ENCODE data around the gene IGFBPL1. TPM values are rescaled to one million over a fixed set of nuclear protein-coding genes. Genes with fewer than 3 reads are reported as not detected.

Gene IGFBPL1
- total RNA-seq, 1 donor from 2014 or later, result 1.0 TPM

DNA sequence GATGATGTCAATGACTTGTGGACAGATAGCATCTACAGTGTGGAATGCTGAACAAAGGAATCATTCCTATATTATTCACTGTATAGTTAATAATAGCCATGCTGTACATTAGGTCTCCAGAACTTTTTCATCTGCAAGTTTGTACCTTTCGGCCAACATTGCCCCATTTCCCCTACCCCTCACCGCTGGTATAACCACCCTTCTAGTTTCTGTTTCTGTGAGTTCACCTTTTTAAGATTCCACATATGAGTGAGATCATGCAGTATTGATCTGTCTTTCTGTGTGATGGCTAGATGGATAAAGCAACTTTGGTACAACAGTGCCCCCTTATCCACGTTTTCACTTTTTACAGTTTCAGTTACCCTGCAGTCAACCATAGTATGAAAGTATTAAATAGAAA lies 50.6 kb downstream of the IGFBPL1 start:
- H3K27me3 ChIP-seq (ENCODE audit: control insufficient read depth in 3 of 3, insufficient read depth in 3 of 3, low read length in 3 of 3), result peaks cover 0 to 4% (median 0%) of the 10 kb centered on the region in 3 donors
- H3K9me3 ChIP-seq (ENCODE audit: control insufficient read depth in 3 of 3, low read length in 3 of 3), result no peaks in the 10 kb centered on the region
- H3K27ac ChIP-seq (ENCODE audit: low read depth, low read length), result no peak overlapping the region
- H3K4me3 ChIP-seq (ENCODE audit: low read length in 3 of 3), result no peak overlapping the region
- H3K9ac ChIP-seq (ENCODE audit: low read depth in 1 of 3, low read length in 3 of 3), result no peak overlapping the region
- H3K4me1 ChIP-seq (ENCODE audit: control insufficient read depth in 3 of 3, insufficient read depth in 3 of 3, low read length in 3 of 3), result peaks cover 0 to 4% (median 4%) of the 10 kb centered on the region in 3 donors
- no peaks in the 10 kb centered on the region for H3K36me3 ChIP-seq (ENCODE audit: control insufficient read depth in 3 of 3, insufficient read depth in 3 of 3, low read length in 3 of 3)

DNA sequence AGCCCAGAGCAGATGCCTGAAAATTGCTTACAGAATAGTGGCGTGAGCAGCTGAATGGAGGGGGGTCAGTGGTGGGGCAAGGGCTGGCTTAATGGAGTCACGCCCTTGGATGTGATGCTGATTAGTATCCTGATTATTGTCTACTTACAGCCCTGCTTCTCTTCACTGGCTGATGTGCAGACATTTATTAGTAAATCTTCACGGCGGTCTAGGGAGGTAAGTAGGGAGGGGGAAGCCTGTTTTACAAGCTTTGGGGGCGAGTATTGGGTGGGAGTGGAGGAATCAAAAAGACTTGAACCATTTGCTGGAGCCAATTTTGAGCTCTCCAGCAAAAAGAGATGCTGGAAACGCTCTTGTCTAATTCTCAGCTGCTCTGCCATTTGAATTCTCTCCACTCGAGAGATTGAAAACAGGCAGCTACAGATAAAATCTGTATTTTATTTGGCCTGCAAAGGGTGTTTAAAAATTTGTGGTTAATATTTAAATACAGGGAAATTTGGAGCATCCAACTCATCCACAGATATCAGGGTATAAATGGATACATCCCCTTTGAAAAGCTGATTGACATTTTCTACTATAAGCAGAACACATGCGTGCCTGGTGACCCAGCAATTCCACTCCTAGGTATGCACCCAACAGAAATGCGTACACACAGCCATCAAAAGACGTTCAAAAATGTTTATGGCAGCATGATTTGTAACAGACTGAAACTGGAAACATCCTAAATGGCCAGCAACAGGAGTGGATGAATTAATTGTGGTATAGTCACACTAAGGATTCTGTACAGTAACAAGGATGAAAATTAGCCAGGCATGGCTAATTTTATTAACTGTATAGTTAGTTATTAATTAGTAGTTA lies 51.3 kb downstream of the IGFBPL1 start:
- H3K27ac ChIP-seq (ENCODE audit: low read depth, low read length), result no peak overlapping the region

GRCh38 chr9:38371495-38371894 lies 52.8 kb downstream of the IGFBPL1 start:
- H3K27me3 ChIP-seq (ENCODE audit: control insufficient read depth in 3 of 3, insufficient read depth in 3 of 3, low read length in 3 of 3), result peaks cover 0 to 4% (median 0%) of the 10 kb centered on the region in 3 donors
- no peak overlapping the region for H3K4me3 ChIP-seq (ENCODE audit: low read length in 3 of 3)
- no peak overlapping the region for H3K27ac ChIP-seq (ENCODE audit: low read depth, low read length)
- no peaks in the 10 kb centered on the region for H3K36me3 ChIP-seq (ENCODE audit: control insufficient read depth in 3 of 3, insufficient read depth in 3 of 3, low read length in 3 of 3)
- no peaks in the 10 kb centered on the region for H3K9me3 ChIP-seq (ENCODE audit: control insufficient read depth in 3 of 3, low read length in 3 of 3)
- H3K4me1 ChIP-seq (ENCODE audit: control insufficient read depth in 3 of 3, insufficient read depth in 3 of 3, low read length in 3 of 3), result peaks cover 0 to 4% (median 0%) of the 10 kb centered on the region in 3 donors
- H3K9ac ChIP-seq (ENCODE audit: low read depth in 1 of 3, low read length in 3 of 3), result no peak overlapping the region

More for the DNA sequence above, 51.3 kb downstream of the IGFBPL1 start:
- H3K9me3 ChIP-seq (ENCODE audit: control insufficient read depth in 3 of 3, low read length in 3 of 3), result no peaks in the 10 kb centered on the region
- peaks cover 0 to 4% (median 0%) of the 10 kb centered on the region in 3 donors for H3K27me3 ChIP-seq (ENCODE audit: control insufficient read depth in 3 of 3, insufficient read depth in 3 of 3, low read length in 3 of 3)
- peaks cover 0 to 4% (median 4%) of the 10 kb centered on the region in 3 donors for H3K4me1 ChIP-seq (ENCODE audit: control insufficient read depth in 3 of 3, insufficient read depth in 3 of 3, low read length in 3 of 3)
- no peak overlapping the region for H3K4me3 ChIP-seq (ENCODE audit: low read length in 3 of 3)
- H3K9ac ChIP-seq (ENCODE audit: low read depth in 1 of 3, low read length in 3 of 3), result no peak overlapping the region
- no peaks in the 10 kb centered on the region for H3K36me3 ChIP-seq (ENCODE audit: control insufficient read depth in 3 of 3, insufficient read depth in 3 of 3, low read length in 3 of 3)

DNA sequence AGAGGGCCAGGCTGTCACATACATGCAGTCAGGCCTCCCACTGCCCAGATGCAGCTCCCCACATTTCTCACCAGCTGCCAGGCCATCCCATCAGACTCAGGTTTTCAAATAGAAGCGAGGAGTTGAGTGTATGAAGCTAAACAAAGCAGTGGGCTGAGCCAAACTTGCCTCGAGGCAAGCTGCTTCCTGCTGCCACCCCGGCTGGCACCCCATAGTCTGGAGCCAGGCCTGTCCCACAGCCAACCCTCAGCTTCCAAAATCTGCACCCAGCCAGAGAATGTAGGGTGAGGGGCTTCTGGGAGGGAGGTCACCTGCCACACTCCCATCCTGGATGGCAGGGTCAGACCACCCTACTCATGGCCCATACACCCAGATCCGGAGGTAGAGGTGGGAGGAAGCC lies 54.1 kb downstream of the IGFBPL1 start:
- no peak overlapping the region for H3K27ac ChIP-seq (ENCODE audit: low read depth, low read length)
- H3K4me3 ChIP-seq (ENCODE audit: low read length in 3 of 3), result no peak overlapping the region
- H3K4me1 ChIP-seq (ENCODE audit: control insufficient read depth in 3 of 3, insufficient read depth in 3 of 3, low read length in 3 of 3), result peaks cover 0 to 4% (median 0%) of the 10 kb centered on the region in 3 donors
- H3K27me3 ChIP-seq (ENCODE audit: control insufficient read depth in 3 of 3, insufficient read depth in 3 of 3, low read length in 3 of 3), result peaks cover 0 to 4% (median 0%) of the 10 kb centered on the region in 3 donors
- H3K36me3 ChIP-seq (ENCODE audit: control insufficient read depth in 3 of 3, insufficient read depth in 3 of 3, low read length in 3 of 3), result no peaks in the 10 kb centered on the region
- H3K9me3 ChIP-seq (ENCODE audit: control insufficient read depth in 3 of 3, low read length in 3 of 3), result no peaks in the 10 kb centered on the region
- H3K9ac ChIP-seq (ENCODE audit: low read depth in 1 of 3, low read length in 3 of 3), result no peak overlapping the region

GRCh38 chr9:38368731-38369130 lies 55.5 kb downstream of the IGFBPL1 start:
- Histone ChIP-seq H3K9me3 (ENCODE audit: control insufficient read depth in 3 of 3, low read length in 3 of 3) (no peaks in the 10 kb centered on the region), H3K4me3 (ENCODE audit: low read length in 3 of 3) (no peak overlapping the region), H3K4me1 (ENCODE audit: control insufficient read depth in 3 of 3, insufficient read depth in 3 of 3, low read length in 3 of 3) (peaks cover 0 to 4% (median 0%) of the 10 kb centered on the region in 3 donors), H3K9ac (ENCODE audit: low read depth in 1 of 3, low read length in 3 of 3) (no peak overlapping the region), H3K27me3 (ENCODE audit: control insufficient read depth in 3 of 3, insufficient read depth in 3 of 3, low read length in 3 of 3) (peaks cover 0 to 4% (median 0%) of the 10 kb centered on the region in 3 donors), H3K27ac (ENCODE audit: low read depth, low read length) (no peak overlapping the region), H3K36me3 (ENCODE audit: control insufficient read depth in 3 of 3, insufficient read depth in 3 of 3, low read length in 3 of 3) (no peaks in the 10 kb centered on the region)

DNA sequence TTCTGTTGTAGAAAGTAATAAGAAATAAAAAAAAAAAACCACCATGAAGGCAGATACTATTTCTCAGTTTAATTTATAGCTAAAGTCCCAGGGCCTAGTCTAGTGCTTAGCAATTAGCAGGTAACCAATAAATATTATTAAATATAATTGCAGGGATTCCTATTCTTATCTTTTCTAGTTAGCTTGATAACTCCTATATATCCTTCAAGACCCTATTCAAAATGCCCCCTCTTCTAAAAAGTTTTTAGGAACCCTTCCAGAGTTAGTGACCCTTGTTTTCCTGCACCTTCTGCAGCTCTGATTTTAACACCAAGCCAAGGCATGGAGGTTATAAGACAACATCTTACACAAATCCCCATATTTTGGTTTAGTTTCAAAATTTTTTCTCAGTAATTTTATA lies 56.4 kb downstream of the IGFBPL1 start:
- Histone ChIP-seq H3K4me3 (ENCODE audit: low read length in 3 of 3) (no peak overlapping the region), H3K36me3 (ENCODE audit: control insufficient read depth in 3 of 3, insufficient read depth in 3 of 3, low read length in 3 of 3) (no peaks in the 10 kb centered on the region), H3K27me3 (ENCODE audit: control insufficient read depth in 3 of 3, insufficient read depth in 3 of 3, low read length in 3 of 3) (peaks cover 0 to 4% (median 0%) of the 10 kb centered on the region in 3 donors), H3K4me1 (ENCODE audit: control insufficient read depth in 3 of 3, insufficient read depth in 3 of 3, low read length in 3 of 3) (peaks cover 0 to 10% (median 5%) of the 10 kb centered on the region in 3 donors), H3K9ac (ENCODE audit: low read depth in 1 of 3, low read length in 3 of 3) (no peak overlapping the region), H3K27ac (ENCODE audit: low read depth, low read length) (no peak overlapping the region), H3K9me3 (ENCODE audit: control insufficient read depth in 3 of 3, low read length in 3 of 3) (no peaks in the 10 kb centered on the region)

- Histone ChIP-seq H3K27me3 (ENCODE audit: control insufficient read depth in 3 of 3, insufficient read depth in 3 of 3, low read length in 3 of 3) (no peaks in the 10 kb centered on the region), H3K4me3 (ENCODE audit: low read length in 3 of 3) (peak overlapping the region in 2 of 3 donors; percentile 13 to 45), H3K9me3 (ENCODE audit: control insufficient read depth in 3 of 3, low read length in 3 of 3) (no peaks in the 10 kb centered on the region), H3K36me3 (ENCODE audit: control insufficient read depth in 3 of 3, insufficient read depth in 3 of 3, low read length in 3 of 3) (no peaks in the 10 kb centered on the region), H3K27ac (ENCODE audit: low read depth, low read length) (no peak overlapping the region), H3K9ac (ENCODE audit: low read depth in 1 of 3, low read length in 3 of 3) (peak overlapping the region in 1 of 3 donors; percentile 45), H3K4me1 (ENCODE audit: control insufficient read depth in 3 of 3, insufficient read depth in 3 of 3, low read length in 3 of 3) (peaks cover 0 to 6% (median 5%) of the 10 kb centered on the region in 3 donors)
Measured at GRCh38 chr9:38363589-38363925, 60.7 kb downstream of the IGFBPL1 start.

DNA sequence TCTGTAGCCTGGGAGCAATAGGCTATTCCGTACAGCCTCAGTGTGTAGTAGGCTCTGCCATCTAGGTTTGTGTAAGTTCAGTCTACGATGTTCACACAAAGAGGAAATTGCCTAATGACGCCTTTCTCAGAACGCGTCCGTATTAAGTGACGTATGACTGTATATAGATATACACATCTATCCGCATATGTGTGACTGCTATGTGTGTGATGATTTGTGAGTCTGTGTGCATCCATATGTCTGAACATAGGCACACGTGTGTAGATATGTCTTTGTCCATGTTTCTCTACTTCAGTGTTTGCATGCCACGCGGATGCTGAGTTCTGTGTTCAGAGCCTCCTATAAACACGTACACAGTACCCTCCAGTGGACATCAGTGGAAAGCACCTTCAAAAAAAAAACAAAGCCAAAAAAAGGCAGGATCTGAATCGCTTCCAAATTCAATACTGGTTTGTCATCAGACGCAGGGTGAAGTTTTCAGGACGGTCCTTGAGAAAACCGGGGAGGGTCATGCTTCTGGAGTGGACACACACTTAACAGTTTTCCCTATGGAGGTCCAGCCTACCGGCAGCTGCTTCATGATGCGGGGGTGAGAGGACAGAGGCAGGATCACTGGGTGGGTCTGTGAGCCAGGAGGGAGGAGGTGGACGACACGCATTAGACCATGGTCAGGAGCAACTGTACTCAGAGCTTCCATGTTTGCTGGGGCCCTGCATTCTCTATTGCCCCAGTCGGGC lies 61.2 kb downstream of the IGFBPL1 start:
- peak overlapping the region in 2 of 3 donors; percentile 45 to 59 for H3K9ac ChIP-seq (ENCODE audit: low read depth in 1 of 3, low read length in 3 of 3)
- H3K27me3 ChIP-seq (ENCODE audit: control insufficient read depth in 3 of 3, insufficient read depth in 3 of 3, low read length in 3 of 3), result no peaks in the 10 kb centered on the region
- no peak overlapping the region for H3K27ac ChIP-seq (ENCODE audit: low read depth, low read length)
- H3K36me3 ChIP-seq (ENCODE audit: control insufficient read depth in 3 of 3, insufficient read depth in 3 of 3, low read length in 3 of 3), result no peaks in the 10 kb centered on the region
- peaks cover 0 to 6% (median 5%) of the 10 kb centered on the region in 3 donors for H3K4me1 ChIP-seq (ENCODE audit: control insufficient read depth in 3 of 3, insufficient read depth in 3 of 3, low read length in 3 of 3)
- peak overlapping the region in 1 of 3 donors; percentile 45 for H3K4me3 ChIP-seq (ENCODE audit: low read length in 3 of 3)
- H3K9me3 ChIP-seq (ENCODE audit: control insufficient read depth in 3 of 3, low read length in 3 of 3), result no peaks in the 10 kb centered on the region

DNA sequence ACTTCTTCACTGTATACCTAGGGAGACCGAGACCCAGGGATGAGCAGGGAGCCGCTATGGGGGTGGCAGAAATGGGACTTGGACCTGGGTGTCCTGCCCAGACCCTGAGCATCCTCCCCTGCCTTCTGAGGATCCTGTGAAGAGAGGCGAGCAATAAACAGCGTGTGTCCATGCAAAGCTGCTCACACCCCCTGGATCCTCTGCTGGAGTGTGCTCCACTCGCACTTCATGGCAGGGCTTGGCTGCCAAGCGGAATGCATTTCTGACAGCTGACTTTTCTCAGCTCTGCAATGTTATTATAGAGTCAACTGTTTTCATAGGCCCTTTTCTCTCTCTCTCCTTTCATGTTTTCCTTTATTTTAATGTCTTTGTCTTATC lies 62.8 kb downstream of the IGFBPL1 start:
- Histone ChIP-seq H3K9me3 (ENCODE audit: control insufficient read depth in 3 of 3, low read length in 3 of 3) (no peaks in the 10 kb centered on the region), H3K4me1 (ENCODE audit: control insufficient read depth in 3 of 3, insufficient read depth in 3 of 3, low read length in 3 of 3) (peaks cover 0 to 6% (median 5%) of the 10 kb centered on the region in 3 donors), H3K9ac (ENCODE audit: low read depth in 1 of 3, low read length in 3 of 3) (no peak overlapping the region), H3K27ac (ENCODE audit: low read depth, low read length) (no peak overlapping the region), H3K36me3 (ENCODE audit: control insufficient read depth in 3 of 3, insufficient read depth in 3 of 3, low read length in 3 of 3) (no peaks in the 10 kb centered on the region), H3K27me3 (ENCODE audit: control insufficient read depth in 3 of 3, insufficient read depth in 3 of 3, low read length in 3 of 3) (no peaks in the 10 kb centered on the region), H3K4me3 (ENCODE audit: low read length in 3 of 3) (no peak overlapping the region)
